Right lobe of liver (tissue), 4 donors: ENCODE data around the gene CT45A1.

ENCODE experiments used
- CTCF ChIP-seq, 4 donors: fragments of 200-600 bp in 3 of 4; fragments of 450-650 bp in 1 of 4; IDR thresholded peaks; one replicate each; pipeline versions ENCODE4 v1.5.1 to v1.8.0; 2016 to 2022; ENCODE audit warnings: antibody characterized with exemption in 4 of 4, mild to moderate bottlenecking in 2 of 4
- POLR2A ChIP-seq: fragments of 450-650 bp; IDR thresholded peaks from one replicate; pipeline ENCODE4 v1.6.1; 2017; ENCODE audit warnings: antibody characterized with exemption, mild to moderate bottlenecking
- donor health status: DM: no; HTN: no; CAD: no.
- donor health status: DM: no; HTN: no; CAD: no.
- donor health status: DM: no; HTN: yes; CAD: no.

GRCh38 chrX:135688137-135688536, 25.3 kb upstream of the CT45A1 start:
- TF ChIP-seq CTCF (IDR thresholded peaks at IDR 0.05) (peak in 1 of 4 donors; percentile 8), POLR2A (no peak)
